ENCODE results near the gene STX18.
"Not testable (repeated sequence)": the region's sequence is repeated elsewhere in the genome, so short reads cannot be mapped to it uniquely, and the experiment has no call there.

The STX18 gene

GRCh38 chr4:4554234-4554633 is 12.4 kb upstream of the STX18 start:
- DNase-seq = no peak

- DNase-seq = not testable (repeated sequence)
Measured at GRCh38 chr4:4552042-4552441, 10.2 kb upstream of the STX18 start.

- not testable (repeated sequence) for DNase-seq
Measured at GRCh38 chr4:4550161-4550560, 8.3 kb upstream of the STX18 start.

GRCh38 chr4:4549534-4549933 is 7.7 kb upstream of the STX18 start:
- no peak for DNase-seq

DNA sequence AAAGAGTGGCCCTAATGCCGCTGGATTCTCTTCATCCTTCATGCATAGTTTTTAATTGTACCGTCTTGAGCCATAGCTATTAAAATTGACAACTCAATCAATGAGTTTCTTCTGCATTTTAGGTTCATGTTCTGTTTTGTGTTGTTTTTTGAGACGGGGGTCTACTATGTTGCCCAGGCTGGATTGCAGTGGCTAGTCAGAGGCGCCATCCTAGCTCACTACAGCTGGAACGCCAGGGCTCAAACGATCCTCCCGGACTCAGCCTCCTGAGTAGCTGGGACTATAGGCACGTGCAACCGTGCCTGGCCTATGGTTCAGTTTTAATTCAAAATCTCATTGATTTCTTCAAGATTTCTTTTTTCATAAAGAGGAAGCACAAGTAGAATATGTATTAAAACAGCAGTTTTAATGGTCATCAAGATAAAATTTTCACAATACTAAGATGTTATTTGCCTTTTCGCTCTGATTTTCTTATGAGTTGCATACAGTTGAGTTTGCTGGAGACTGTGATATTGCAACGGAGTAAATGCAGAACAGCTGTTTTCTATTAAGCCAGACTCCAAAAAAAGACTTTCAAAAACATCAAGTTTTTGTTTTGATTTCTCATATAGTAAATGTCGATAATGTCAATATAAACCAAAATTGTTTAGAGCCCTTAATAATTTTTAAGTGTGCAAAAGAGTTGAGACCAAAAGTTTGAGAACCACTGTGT is 1.1 kb upstream of the STX18 start:
- no peak for DNase-seq

DNA sequence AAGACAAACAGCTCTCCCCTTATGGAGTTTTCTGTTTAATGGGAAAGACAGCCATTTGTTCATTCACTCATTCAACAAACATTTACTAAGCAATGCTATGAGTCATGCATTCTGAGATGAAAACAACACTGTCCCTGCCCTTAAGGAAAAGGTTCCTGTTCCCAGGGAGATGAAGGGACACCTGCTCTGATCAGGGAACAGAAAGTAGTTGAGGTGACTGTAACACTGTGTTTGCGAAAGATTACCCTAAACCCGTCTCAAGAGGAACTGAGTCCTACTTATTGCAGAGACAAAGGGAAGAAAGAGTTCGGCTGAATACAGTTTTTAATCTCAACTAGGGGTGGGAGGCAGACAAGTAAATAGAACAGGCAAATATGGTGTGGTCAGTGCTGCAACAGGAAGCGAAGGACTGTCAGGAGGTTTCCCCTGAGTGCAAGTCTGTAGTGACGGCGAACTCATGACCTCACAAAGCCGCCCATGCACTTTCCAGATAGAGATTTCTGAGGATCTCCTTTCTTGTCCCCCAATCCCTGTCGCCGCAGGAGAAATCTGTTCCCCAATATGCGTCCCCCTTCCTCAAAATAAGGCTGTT is 712 bp downstream of the STX18 start:
- DNase-seq = no peak

GRCh38 chr4:4539481-4539880 is 2.4 kb downstream of the STX18 start:
- DNase-seq = no peak

GRCh38 chr4:4535590-4535989 is 6.3 kb downstream of the STX18 start:
- no peak for DNase-seq

DNA sequence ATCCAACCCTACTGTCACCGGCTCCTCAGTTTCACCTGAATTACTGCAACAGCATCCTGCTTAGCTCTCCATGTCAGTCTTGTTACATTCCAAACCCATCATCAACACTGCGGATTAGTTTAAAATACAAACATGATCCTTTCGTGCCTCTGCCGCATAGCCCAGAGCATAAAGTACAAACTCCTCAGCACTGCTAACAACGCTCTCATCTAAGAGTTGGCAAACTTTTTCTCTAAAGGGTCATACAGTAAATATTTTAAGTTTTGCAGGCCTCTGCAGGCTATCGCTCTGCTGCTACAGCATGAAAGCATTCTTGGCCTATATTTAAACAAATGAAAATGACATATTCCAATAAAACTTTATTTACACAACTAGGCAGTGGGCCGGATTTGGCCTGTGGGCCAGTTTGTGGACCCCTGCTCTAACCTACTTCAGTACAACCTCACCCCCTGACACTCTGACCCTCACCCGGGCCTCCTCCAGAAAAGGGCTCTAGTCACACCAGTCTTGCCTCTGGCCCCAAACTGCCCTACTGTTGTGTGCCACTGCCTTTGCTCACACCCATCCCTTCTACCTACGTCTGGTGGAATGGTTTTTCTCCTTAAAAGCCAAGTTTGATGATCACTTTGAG is 7.2 kb downstream of the STX18 start:
- no peak for DNase-seq

DNA sequence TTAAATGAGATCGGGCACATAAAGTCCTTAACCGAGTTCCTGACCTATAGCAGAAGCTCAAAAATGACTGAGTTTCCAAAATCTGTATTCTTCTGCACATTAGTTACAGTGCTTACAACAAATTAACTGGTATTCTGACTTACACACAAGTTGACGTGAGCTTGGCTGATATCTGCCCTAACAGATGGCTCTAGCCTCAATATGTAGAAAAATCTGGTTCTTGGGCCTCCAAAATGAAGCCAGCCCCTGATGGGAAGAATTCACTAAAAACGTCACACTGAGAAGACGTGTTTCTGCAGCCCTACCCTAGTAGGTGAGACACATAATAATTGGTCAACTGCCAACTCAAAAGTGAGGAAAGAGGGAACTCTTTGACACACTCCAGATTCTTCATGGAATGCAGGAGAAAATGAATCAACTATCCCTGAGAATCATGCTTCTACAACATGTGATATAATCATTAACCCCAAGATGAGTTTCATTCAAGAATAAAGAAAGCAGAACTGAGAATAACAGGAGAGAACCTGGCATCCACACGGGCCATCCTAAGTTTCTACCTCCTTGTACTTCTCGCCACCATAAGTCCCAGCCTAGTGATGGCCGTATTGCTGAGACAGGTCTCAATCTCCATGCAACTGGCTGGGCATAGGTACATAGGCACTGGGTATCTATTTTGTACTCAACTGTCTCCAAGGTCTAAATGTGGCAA is 8.2 kb downstream of the STX18 start:
- no peak for DNase-seq

GRCh38 chr4:4532371-4533154 is 9.3 kb downstream of the STX18 start:
- no peak for DNase-seq

DNA sequence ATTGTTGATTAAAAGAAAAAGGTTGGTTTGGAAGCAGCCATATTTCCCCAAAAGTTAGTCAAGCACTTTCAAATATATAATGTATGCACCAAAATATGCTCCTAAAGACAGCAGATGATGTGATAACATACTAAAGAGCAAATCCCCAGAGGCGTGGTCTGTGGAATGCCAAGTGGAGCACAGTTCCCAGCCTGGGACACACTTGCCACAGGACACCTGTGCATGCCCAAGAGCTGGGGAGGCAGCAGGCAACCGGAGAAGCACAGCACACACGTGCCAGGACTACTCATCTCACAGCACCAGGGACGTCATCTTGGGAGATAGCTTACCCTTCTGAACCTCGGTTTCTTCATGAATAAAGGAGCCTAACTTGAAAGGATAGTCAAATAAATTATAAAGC is 12.5 kb downstream of the STX18 start:
- no peak for DNase-seq

DNA sequence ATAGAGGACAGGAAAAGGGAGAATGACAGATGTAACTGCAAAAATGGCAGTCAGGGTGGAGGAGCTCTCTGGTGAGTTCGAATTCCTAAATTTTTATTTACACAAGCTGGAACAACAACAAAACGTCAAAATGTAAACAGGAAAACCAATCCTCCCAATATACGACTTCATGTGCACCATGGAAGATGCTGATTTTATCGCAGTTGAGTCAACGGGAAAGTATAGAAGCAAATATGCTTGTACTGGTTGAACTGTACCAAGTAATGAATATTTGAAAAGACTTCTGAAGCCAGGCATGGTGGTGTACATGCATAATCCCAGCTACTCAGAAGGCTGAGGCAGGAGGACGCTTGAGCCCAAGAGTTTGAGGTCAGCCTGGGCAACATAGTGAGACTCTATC is 15.4 kb downstream of the STX18 start:
- no peak for DNase-seq

DNA sequence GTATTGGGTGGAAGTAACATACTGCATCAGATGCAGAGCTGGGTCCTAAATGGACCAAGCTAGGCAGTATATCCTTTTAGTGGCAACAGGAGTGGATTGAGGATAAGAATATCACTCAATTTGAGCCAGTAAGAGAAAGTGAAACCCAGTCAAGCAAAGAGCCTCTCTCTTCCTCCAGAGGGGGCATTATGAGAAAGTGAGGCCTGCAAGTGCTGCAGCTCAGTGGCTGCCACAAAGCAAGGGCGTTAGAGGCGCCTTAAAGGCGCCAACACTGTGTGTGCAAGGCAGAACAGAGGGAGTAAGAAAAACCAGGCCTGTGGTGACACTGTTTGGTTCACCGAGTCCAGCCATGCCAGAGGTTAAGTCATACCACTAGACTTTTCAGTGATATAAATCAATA is 17.5 kb downstream of the STX18 start:
- DNase-seq = no peak

- no peak for DNase-seq
Measured at GRCh38 chr4:4521731-4522130, 20.1 kb downstream of the STX18 start.

- DNase-seq = no peak
Measured at GRCh38 chr4:4521136-4521535, 20.7 kb downstream of the STX18 start.

DNA sequence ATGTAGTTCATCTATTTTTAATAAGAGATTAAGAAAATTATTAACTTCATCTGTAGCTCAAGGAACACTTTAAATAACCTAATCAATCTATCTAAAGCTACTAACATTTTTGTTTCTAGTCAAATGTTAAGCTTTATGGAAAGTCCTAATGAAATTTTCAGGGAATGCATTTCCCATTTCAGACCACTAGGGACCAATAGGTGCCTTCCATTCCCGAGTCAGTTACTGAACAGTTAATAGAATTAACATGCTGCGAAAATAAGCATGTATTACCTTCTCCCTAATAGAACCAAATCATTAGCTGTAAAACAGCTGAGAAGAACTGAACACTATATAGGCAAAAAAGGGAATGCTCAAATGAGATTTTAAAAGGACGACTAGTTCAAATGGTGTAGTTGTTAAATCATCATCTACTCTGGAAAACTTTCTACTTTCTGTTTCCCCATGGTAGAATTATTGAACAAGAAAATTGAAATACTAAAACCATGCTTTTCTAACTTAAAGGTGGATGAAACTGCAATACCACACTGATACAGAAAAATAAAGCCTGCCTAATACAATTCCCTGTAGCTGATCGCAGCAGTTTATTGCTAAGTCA is 22.5 kb downstream of the STX18 start:
- no peak for DNase-seq

GRCh38 chr4:4518747-4519146 is 23.1 kb downstream of the STX18 start:
- DNase-seq = no peak

GRCh38 chr4:4514786-4515185 is 27.1 kb downstream of the STX18 start:
- DNase-seq = no peak

DNA sequence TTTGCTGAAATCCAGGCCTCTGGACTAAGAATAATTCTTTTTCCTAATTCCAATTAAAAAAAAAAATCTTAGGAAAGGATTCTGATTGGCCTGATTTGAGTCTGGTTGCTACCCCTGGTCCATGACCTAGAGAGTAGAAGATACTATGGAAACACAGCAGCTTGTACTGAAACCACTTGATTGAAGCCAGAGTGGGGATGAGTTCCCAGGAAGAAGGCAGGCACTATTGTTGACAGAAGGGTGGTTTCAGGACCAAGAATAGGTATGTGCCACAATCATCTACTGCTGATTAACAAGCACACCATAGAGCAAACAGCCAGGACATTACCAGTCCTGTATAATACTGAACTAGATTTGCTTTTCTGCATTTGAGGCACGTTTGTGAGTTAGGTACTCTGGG is 29.6 kb downstream of the STX18 start:
- no peak for DNase-seq

DNA sequence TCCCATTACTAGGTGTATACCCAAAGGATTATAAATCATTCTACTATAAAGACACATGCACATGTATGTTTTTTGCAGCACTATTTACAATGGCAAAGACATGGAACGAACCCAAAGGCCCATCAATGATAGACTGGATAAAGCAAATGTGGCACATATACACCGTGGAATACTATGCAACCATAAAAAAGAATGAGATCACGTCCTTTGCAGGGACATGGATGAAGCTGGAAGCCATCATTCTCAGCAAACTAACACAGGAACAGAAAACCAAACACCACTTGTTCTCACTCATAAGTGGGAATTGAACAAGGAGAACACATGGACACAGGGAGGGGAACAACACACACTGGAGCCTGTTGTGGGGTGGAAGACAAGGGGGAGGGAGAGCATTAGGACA is 31.2 kb downstream of the STX18 start:
- DNase-seq = not testable (repeated sequence)

- no peak for DNase-seq
Measured at GRCh38 chr4:4509521-4509920, 32.3 kb downstream of the STX18 start.

GRCh38 chr4:4507923-4508322 is 33.9 kb downstream of the STX18 start:
- no peak for DNase-seq

Data from GOT3 (cell line).